ENCODE measurements around the gene MTMR3.

- TF ChIP-seq CTCF (IDR thresholded peaks at IDR 0.05; ENCODE audit: low read length) (no peak), EZH2phosphoT487 (IDR thresholded peaks at IDR 0.05; ENCODE audit: low read length) (no peak), EZH2 (optimal IDR thresholded peaks at IDR 0.05; ENCODE audit: low read depth, low read length) (no peak)
These were observed 43.1 kb downstream of the MTMR3 start for GRCh38 chr22:29926057-29926456.

All from MM.1S (cell line).